ENCODE data around the gene RAPGEF2.
"Not testable (repeated sequence)": the region's sequence is repeated elsewhere in the genome, so short reads cannot be mapped to it uniquely, and the experiment has no call there.

RAPGEF2 gene

GRCh38 chr4:159098482-159099127, 4.3 kb upstream of the RAPGEF2 start:
- no peak for DNase-seq (ENCODE audit: low spot score)

- peak; percentile 21 for DNase-seq (ENCODE audit: low spot score)
Observed at GRCh38 chr4:159101988-159102621, 774 bp upstream of the RAPGEF2 start.

- peak; percentile 22 for DNase-seq (ENCODE audit: low spot score)
Observed at GRCh38 chr4:159103384-159103990, 608 bp downstream of the RAPGEF2 start.

GRCh38 chr4:159104694-159105414, 2.0 kb downstream of the RAPGEF2 start:
- DNase-seq (ENCODE audit: low spot score): peak; percentile 52

GRCh38 chr4:159105761-159106243, 2.9 kb downstream of the RAPGEF2 start:
- DNase-seq (ENCODE audit: low spot score): peak; percentile 23

- no peak for DNase-seq (ENCODE audit: low spot score)
Observed at GRCh38 chr4:159106636-159107035, 3.8 kb downstream of the RAPGEF2 start.

GRCh38 chr4:159107203-159107925, 4.5 kb downstream of the RAPGEF2 start:
- no peak for DNase-seq (ENCODE audit: low spot score)

- DNase-seq (ENCODE audit: low spot score): no peak
Observed at GRCh38 chr4:159108124-159108523, 5.2 kb downstream of the RAPGEF2 start.

GRCh38 chr4:159110961-159111360, 8.1 kb downstream of the RAPGEF2 start:
- no peak for DNase-seq (ENCODE audit: low spot score)

- no peak for DNase-seq (ENCODE audit: low spot score)
Observed at GRCh38 chr4:159111416-159111815, 8.5 kb downstream of the RAPGEF2 start.

GRCh38 chr4:159113366-159113765, 10.5 kb downstream of the RAPGEF2 start:
- DNase-seq (ENCODE audit: low spot score): not testable (repeated sequence)

GRCh38 chr4:159116098-159116497, 13.2 kb downstream of the RAPGEF2 start:
- DNase-seq (ENCODE audit: low spot score): not testable (repeated sequence)

GRCh38 chr4:159116693-159117092, 13.8 kb downstream of the RAPGEF2 start:
- not testable (repeated sequence) for DNase-seq (ENCODE audit: low spot score)

GRCh38 chr4:159117564-159117963, 14.7 kb downstream of the RAPGEF2 start:
- no peak for DNase-seq (ENCODE audit: low spot score)

GRCh38 chr4:159117968-159118367, 15.1 kb downstream of the RAPGEF2 start:
- DNase-seq (ENCODE audit: low spot score): no peak

- no peak for DNase-seq (ENCODE audit: low spot score)
Observed at GRCh38 chr4:159121371-159121770, 18.5 kb downstream of the RAPGEF2 start.

GRCh38 chr4:159126716-159127115, 23.8 kb downstream of the RAPGEF2 start:
- DNase-seq (ENCODE audit: low spot score): no peak

- DNase-seq (ENCODE audit: low spot score): no peak
Observed at GRCh38 chr4:159127745-159128518, 25.1 kb downstream of the RAPGEF2 start.

GRCh38 chr4:159129814-159130550, 27.1 kb downstream of the RAPGEF2 start:
- DNase-seq (ENCODE audit: low spot score): no peak

- no peak for DNase-seq (ENCODE audit: low spot score)
Observed at GRCh38 chr4:159131564-159131963, 28.7 kb downstream of the RAPGEF2 start.
